Subcutaneous abdominal adipose tissue (tissue), 5 donors: ENCODE data around the gene MRPL33.
A peak's percentile ranks its signal among the peaks of the same experiment; 100 is the strongest.

ENCODE experiments used
- H3K27ac ChIP-seq: one replicate; pipeline ENCODE4 v1.7.0; 2013; ENCODE audit warnings: low read depth, mild to moderate bottlenecking, inconsistent platforms, low read length, moderate library complexity
- H3K27me3 ChIP-seq, 5 donors: one replicate each; pipeline ENCODE4 v1.7.0; 2013; ENCODE audit warnings: low read length in 5 of 5, inconsistent platforms in 1 of 5; ENCODE audit not compliant: control insufficient read depth in 5 of 5, insufficient read depth in 4 of 5
- H3K36me3 ChIP-seq, 5 donors: one replicate each; pipeline ENCODE4 v1.7.0; 2013; ENCODE audit warnings: low read length in 5 of 5; ENCODE audit not compliant: control insufficient read depth in 5 of 5, insufficient read depth in 5 of 5
- H3K4me1 ChIP-seq, 5 donors: one replicate each; pipeline ENCODE4 v1.7.0; 2013; ENCODE audit warnings: low read length in 5 of 5, mild to moderate bottlenecking in 3 of 5, moderate library complexity in 1 of 5; ENCODE audit not compliant: control insufficient read depth in 5 of 5, insufficient read depth in 5 of 5
- H3K4me3 ChIP-seq, 5 donors: one replicate each; pipeline ENCODE4 v1.7.0; 2013; ENCODE audit warnings: low read length in 5 of 5, low read depth in 1 of 5
- H3K9ac ChIP-seq, 5 donors: one replicate each; pipeline ENCODE4 v1.7.0; 2013; ENCODE audit warnings: low read length in 5 of 5, mild to moderate bottlenecking in 4 of 5, moderate library complexity in 3 of 5
- H3K9me3 ChIP-seq, 5 donors: one replicate each; pipeline ENCODE4 v1.7.0; 2013; ENCODE audit warnings: low read length in 5 of 5; ENCODE audit not compliant: control insufficient read depth in 5 of 5
- donor health status: healthy.
- donor health status: healthy.
- donor health status: healthy.
- donor health status: healthy.
- donor health status: healthy.

MRPL33 gene

DNA sequence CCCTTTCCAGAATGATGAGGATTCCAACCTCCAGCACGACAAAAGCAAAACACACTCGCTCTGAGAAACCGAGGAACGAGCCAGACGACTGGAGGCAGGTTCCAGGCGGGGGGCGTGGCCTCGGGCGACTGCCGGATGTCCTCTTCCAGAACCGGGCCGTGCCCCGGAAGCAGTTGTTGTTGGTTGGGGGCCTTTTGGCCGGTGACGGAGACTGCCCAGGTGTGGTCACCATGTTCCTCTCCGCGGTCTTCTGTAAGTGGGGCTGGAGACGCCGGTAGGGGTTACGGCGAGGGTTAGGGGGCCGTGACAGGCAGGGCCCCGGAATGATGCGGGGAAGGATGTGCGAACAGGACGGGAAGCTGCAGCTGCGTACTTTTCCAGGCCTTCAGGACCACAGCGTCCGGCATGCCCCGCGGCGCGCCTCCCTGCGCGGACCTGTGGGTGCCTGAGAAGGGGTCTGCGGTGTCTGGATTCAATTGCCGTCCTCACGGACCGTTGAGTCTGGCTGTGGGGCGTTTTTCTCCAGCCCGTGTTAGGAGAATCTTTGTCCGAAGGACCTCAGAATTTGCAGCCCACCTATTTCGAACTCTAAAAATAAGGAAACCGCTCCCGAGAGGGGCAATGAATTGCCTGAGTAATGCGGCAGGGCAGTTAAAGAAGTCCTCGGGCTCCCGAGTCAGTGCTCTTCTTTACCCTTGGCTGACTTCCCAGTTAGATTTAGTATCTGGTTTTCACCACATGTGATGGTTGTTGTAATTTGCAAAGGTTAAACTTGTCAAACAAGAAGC, at the start of gene MRPL33:
MRPL33 (plus strand) TSS at position 172 of the 788 bp plus-strand sequence; CDS start at position 231, 59 bp downstream.
- peaks cover 0 to 27% (median 26%) of the 10 kb centered on the region in 5 donors for H3K4me1 ChIP-seq

DNA sequence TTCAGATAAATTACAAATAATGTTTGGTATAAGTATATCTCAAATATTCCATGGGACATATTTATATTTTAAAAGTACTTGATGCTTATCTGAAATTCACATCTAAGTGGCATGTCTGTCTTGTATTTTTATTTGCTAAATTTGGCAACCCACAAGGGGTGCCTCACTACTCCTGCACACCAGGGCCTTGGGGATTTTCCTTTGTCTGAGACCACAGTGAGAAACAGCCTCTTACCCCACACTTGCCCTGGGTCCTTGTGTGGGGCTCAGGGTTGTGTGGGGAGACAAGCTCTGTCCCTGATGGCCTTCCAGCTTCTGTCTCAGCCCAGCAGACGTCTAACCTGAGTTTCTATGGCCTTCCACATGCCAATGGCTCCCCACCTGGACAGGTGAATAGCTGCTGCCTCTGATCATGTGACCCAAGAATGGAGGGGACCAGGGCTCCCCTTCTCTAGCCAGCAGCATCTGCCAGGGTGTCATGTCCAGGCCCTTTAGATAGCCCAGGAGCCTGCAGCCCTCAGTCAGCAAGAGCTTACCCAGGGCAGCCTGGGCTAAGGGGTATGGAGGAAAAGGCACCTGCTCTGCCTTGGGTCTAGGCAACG, 49.5 kb upstream of the MRPL33 start:
- H3K4me1 ChIP-seq, result peaks cover 0 to 15% (median 4%) of the 10 kb centered on the region in 5 donors
- no peaks in the 10 kb centered on the region for H3K9me3 ChIP-seq
- no peak overlapping the region for H3K9ac ChIP-seq
- no peaks in the 10 kb centered on the region for H3K36me3 ChIP-seq
- H3K27me3 ChIP-seq, result peaks cover 0 to 4% (median 0%) of the 10 kb centered on the region in 5 donors
- H3K4me3 ChIP-seq, result no peak overlapping the region
- H3K27ac ChIP-seq, result no peak overlapping the region

More for the DNA sequence above, at the start of gene MRPL33:
- Histone ChIP-seq H3K27me3 (peaks cover 0 to 4% (median 0%) of the 10 kb centered on the region in 5 donors), H3K36me3 (peaks cover 8 to 11% (median 8%) of the 10 kb centered on the region in 5 donors), H3K27ac (peak within 1 kb of the TSS; percentile 83), H3K4me3 (peak within 1 kb of the TSS; percentile 92 to 100 (median 94)), H3K9me3 (no peaks in the 10 kb centered on the region), H3K9ac (peak within 1 kb of the TSS; percentile 59 to 96 (median 90))

DNA sequence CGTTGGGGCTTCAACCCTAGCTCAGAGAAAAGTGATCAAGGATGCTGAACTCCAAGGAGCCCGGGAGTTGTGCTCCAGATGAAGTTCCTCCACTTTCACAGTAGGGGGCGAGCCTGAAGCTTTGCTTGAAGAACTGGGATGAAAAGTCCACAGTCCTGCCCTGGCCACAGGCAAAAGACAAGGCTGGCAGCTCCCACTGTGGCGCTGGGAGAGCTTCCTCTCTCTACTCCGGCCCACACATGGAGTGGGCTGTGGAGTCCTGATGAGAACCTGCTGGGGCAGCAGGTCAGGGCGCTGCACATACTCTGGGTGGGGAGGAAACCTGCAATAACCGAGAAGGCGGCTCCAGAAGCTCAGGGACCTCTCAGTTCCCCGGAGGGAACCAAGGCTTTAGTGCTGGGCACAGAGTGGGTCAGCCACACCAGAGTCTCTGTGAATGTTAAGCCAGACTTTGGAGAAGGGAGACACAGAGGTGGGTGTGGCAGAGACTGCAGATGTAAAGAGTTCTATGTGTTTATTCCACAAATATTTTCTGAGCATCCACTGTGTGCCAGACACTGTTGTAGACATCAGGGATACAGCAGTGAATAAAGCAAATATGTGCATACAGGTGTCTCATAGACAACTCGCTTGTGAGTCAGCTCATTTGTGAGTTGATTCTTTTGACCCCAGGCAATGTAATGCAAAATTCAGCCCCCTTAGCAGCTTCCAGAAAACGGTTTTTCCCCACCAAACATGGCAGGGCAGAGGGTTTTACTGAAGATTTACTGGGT, 48.0 kb upstream of the MRPL33 start:
- H3K9me3 ChIP-seq, result no peaks in the 10 kb centered on the region
- H3K9ac ChIP-seq, result peak overlapping the region in 1 of 5 donors; percentile 14
- H3K4me3 ChIP-seq, result no peak overlapping the region
- H3K36me3 ChIP-seq, result no peaks in the 10 kb centered on the region
- H3K4me1 ChIP-seq, result peaks cover 0 to 27% (median 8%) of the 10 kb centered on the region in 5 donors
- peaks cover 0 to 4% (median 0%) of the 10 kb centered on the region in 5 donors for H3K27me3 ChIP-seq
- no peak overlapping the region for H3K27ac ChIP-seq

DNA sequence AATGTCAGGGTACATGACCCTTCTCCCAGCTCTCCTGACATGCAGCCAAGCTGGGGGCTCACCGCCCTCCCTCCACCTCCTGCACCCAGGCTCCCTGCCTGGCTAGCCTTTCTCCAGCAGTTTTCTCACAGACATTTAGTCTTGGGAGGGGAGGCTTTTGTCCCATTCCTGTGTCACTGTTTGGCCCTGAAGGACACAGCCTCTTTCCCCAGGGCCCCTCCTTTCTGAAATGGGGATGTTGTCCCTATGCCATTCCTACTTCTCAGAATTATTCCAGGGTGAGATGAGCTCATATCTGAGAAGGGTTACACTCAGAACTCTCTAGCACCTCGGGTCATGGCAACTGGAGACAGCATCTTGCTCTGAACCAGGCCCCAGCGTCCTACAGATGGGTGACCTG, 47.3 kb upstream of the MRPL33 start:
- Histone ChIP-seq H3K27ac (no peak overlapping the region), H3K9me3 (no peaks in the 10 kb centered on the region), H3K27me3 (peaks cover 0 to 4% (median 0%) of the 10 kb centered on the region in 5 donors), H3K4me3 (no peak overlapping the region), H3K4me1 (peaks cover 0 to 34% (median 8%) of the 10 kb centered on the region in 5 donors), H3K36me3 (no peaks in the 10 kb centered on the region), H3K9ac (no peak overlapping the region)

DNA sequence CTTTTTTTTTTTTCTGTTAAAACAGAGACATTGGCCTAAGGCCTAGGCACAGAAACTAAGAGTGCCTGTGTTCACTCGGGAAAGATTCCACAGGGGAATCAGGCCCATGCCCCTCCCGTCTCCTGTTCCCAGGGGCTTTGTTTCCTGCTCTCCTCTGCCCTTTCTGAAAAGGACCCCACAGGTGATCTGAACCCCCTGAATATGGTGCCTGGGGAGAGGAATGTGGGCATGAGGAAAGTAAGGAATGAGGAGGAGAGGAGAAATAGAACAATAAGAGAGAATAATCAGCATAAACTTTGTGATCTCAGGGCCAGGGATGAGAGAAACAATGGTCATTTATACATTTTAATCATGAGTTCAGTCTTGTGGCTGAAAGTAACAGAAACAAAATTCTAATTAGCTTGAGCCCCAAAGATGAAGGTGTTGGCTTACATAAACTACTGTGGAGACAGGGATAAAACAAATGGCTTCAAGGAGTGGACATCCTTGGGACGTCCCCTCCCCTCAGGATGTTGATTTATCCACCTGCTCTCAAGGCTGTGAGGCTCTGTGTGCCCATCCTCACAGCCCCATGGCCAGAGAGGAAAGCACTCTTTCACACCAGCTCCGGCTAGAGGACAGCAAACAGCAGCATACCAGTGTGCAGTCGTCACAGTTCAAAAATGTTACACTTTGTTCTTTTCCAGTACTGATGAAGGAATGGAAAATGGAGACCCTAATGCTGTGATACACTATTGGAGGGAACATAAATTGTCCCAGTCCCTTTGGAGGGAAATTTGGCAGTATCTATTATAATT, 46.4 kb upstream of the MRPL33 start:
- H3K27me3 ChIP-seq, result no peaks in the 10 kb centered on the region
- H3K4me3 ChIP-seq, result no peak overlapping the region
- peaks cover 0 to 43% (median 14%) of the 10 kb centered on the region in 5 donors for H3K4me1 ChIP-seq
- H3K27ac ChIP-seq, result no peak overlapping the region
- no peaks in the 10 kb centered on the region for H3K36me3 ChIP-seq
- no peak overlapping the region for H3K9ac ChIP-seq
- no peaks in the 10 kb centered on the region for H3K9me3 ChIP-seq

DNA sequence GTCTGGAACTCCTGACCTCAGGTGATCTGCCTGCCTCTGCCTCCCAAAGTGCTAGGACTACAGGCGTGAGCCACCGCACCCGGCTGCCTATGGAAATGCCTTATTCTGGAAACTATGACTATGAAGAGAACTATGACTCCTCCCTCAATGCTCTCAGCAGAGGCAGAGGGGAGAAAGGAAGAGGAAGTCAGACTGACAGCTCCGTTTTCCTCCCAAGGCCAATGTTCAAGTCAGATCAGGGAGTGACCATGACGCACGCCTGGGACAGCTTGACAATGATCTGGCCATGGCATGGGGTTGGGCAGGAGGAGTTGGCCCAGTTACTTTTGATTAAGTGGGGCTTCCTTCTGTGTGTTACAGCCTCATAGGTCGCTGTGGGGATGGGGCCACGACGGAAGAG, 44.3 kb upstream of the MRPL33 start:
- no peaks in the 10 kb centered on the region for H3K9me3 ChIP-seq
- H3K27me3 ChIP-seq, result peaks cover 0 to 3% (median 0%) of the 10 kb centered on the region in 5 donors
- no peak overlapping the region for H3K9ac ChIP-seq
- H3K36me3 ChIP-seq, result no peaks in the 10 kb centered on the region
- peaks cover 2 to 56% (median 14%) of the 10 kb centered on the region in 5 donors for H3K4me1 ChIP-seq
- no peak overlapping the region for H3K4me3 ChIP-seq
- no peak overlapping the region for H3K27ac ChIP-seq

DNA sequence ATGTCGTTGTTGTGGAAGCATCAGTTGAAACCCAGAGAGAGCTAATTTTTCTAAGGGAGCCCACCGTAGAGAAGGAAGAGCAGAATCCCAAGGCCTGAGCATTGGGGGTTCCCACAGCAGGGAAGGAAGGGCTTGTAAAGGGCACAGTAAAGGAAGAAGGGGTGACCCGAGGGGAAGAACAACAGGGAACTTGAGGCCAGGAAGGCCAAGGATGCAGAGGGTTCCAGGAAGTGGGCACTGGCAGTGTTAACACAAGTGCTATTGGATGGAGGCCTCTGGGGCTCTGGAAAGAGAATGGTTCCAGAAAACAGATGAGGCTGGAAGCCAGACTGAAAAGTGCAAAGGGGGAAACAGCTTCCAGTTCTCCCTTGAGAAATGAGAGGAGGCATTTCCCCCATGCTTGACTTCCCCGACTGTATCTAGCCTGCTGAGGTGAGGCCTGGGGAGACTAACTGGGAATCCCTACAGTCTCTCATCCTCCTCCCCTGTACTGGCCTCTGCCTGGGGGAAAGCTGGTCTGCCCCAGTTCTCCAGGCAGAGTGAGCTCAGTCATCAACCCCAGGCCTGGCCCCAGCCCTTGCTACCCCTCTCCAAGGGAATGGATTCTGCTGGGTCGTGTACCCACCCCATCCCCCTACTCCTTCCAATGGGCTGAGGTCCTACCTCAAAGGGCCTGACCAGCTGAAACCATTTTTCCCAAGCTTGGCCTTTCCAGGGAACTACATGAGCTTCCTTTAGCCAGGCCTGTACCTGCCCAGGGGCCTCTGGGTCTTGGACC, 43.2 kb upstream of the MRPL33 start:
- Histone ChIP-seq H3K4me1 (peaks cover 2 to 54% (median 14%) of the 10 kb centered on the region in 5 donors), H3K4me3 (no peak overlapping the region), H3K36me3 (no peaks in the 10 kb centered on the region), H3K9ac (no peak overlapping the region), H3K9me3 (no peaks in the 10 kb centered on the region), H3K27ac (no peak overlapping the region), H3K27me3 (peaks cover 0 to 3% (median 0%) of the 10 kb centered on the region in 5 donors)

DNA sequence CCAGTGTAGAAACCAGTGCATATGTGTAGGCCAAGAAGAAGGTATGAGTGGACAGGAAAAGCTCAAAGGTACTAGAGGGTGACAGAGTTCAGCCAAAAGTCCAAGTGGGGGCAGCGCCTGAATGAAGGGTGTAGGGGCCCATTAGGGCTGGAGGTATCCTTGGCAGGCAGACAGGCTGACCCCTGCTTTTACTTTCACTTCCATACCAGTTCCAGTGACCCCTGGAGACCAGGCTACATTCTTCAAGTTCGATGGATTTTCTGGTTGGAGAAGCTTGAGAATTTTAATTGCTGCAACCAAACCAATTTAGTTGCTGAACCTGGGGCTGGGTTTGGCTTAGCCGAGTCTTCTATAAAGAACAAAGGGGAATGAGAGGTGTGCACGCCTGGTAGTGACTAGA, 42.3 kb upstream of the MRPL33 start:
- Histone ChIP-seq H3K4me3 (no peak overlapping the region), H3K27ac (no peak overlapping the region), H3K4me1 (peaks cover 0 to 45% (median 11%) of the 10 kb centered on the region in 5 donors), H3K27me3 (peaks cover 0 to 3% (median 0%) of the 10 kb centered on the region in 5 donors), H3K9me3 (no peaks in the 10 kb centered on the region), H3K9ac (no peak overlapping the region), H3K36me3 (no peaks in the 10 kb centered on the region)

DNA sequence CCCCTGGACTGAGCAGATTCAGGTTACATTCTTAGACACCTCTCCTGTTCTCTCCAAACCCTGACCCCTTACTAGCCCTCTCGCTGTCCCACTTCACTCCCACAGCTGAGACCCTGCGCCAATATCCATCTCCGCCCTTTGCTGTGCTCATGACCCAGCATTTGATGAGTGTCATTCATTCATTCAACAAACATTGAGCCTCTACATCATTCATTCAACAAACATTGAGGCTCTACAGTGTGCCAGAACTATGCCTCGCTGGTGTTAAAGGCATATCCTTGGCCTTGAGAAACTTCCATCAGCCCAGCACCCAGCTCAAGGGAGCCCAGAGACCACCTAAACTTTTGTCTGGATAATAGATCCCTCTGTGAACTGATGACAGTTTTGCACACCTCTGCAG, 41.9 kb upstream of the MRPL33 start:
- Histone ChIP-seq H3K9me3 (no peaks in the 10 kb centered on the region), H3K9ac (no peak overlapping the region), H3K27me3 (peaks cover 0 to 3% (median 0%) of the 10 kb centered on the region in 5 donors), H3K27ac (peak overlapping the region; percentile 38), H3K4me3 (no peak overlapping the region), H3K36me3 (no peaks in the 10 kb centered on the region), H3K4me1 (peaks cover 0 to 44% (median 11%) of the 10 kb centered on the region in 5 donors)
